ENCODE results near the gene CCDC40. TPM values are rescaled to one million over a fixed set of nuclear protein-coding genes. Genes with fewer than 3 reads are reported as not detected.

The CCDC40 gene
- total RNA-seq, 4 donors from 2014 or later, result 6.7 to 17.3 (median 9.4) TPM

- Histone ChIP-seq H3K9me3 (no peaks in the 10 kb centered on the region), H3K4me1 (peaks cover 5 to 24% of the 10 kb centered on the region in 2 donors), H3K27me3 (no peaks in the 10 kb centered on the region), H3K4me3 (replicated peaks in 1 of 3) (no peak overlapping the region), H3K36me3 (no peaks in the 10 kb centered on the region), H3K27ac (no peak overlapping the region)
- WGBS, 2 donors, result 97 to 98% methylated on average over 8 of the region's 8 CpGs
- intact Hi-C loops (cut with DNase I), result no loop called here
- no peak for DNase-seq
- TF ChIP-seq CTCF (IDR thresholded peaks at IDR 0.05) (no peak), POLR2A (IDR thresholded peaks at IDR 0.05) (no peak)
Measured at GRCh38 chr17:79995696-79996095, 40.7 kb upstream of the CCDC40 start.

DNA sequence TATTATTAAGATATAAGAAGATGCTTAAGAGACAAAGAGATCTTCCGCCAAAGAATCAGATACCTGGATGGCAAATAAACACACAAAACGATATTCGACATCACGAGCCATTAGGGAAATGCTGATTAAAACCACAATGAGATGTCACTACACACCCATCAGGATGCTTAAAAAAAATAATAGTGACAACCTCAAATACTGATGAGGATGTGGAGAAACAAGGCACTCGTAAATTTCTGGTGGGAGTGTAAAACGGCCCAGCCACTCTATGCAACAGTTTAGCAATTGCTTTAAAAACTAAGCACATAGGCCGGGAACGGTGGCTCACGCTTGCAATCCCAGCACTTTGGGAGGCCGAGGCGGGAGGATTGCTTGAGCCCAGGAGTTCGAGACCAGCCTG lies 40.2 kb upstream of the CCDC40 start:
- Histone ChIP-seq H3K27me3 (no peaks in the 10 kb centered on the region), H3K4me3 (replicated peaks in 1 of 3) (no peak overlapping the region), H3K27ac (no peak overlapping the region), H3K36me3 (no peaks in the 10 kb centered on the region), H3K4me1 (peaks cover 5 to 23% of the 10 kb centered on the region in 2 donors), H3K9me3 (no peaks in the 10 kb centered on the region)
- intact Hi-C loops (cut with DNase I), result no loop called here
- 90 to 92% methylated on average over 12 of the region's 12 CpGs for WGBS, 2 donors
- TF ChIP-seq CTCF (IDR thresholded peaks at IDR 0.05), result no peak
- no peak for TF ChIP-seq POLR2A (IDR thresholded peaks at IDR 0.05)
- no peak for DNase-seq

DNA sequence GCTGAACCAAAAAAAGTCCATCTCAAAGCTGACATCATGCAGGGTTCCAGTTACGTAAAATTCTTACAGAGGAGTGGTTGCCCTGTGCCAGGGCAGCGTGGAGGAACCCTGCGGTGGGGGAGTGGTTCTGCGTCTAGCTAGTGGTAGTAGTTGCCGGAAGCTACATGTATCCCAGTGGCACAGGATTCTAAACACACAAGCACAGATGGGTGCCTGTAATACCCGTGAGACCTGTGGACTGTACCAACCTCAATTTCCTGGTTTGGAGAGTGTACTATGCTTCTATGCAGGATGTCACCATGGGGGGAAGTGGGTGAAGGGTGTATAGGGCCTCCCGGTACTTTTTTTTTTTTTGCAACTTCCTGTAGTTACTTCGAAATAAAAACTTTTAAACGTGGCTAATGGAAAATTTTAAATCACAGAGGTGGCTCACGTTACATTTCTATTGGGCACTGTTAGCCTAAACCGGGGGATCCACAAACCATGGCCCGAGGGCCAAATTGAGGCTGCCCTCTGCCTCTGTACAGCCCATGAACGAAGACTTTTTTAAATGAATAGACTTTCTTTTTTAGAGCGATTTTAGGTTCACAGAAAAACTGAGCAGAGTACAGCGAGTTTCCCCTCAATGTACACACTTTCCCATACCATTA lies 39.3 kb upstream of the CCDC40 start:
- H3K36me3 ChIP-seq, result no peaks in the 10 kb centered on the region
- peaks cover under 1 to 15% of the 10 kb centered on the region in 2 donors for H3K4me1 ChIP-seq
- H3K4me3 ChIP-seq (replicated peaks in 1 of 3), result no peak overlapping the region
- H3K27me3 ChIP-seq, result no peaks in the 10 kb centered on the region
- no peak overlapping the region for H3K27ac ChIP-seq
- DNase-seq, result no peak
- no peaks in the 10 kb centered on the region for H3K9me3 ChIP-seq
- TF ChIP-seq CTCF (IDR thresholded peaks at IDR 0.05) (no peak), POLR2A (IDR thresholded peaks at IDR 0.05) (no peak)
- intact Hi-C loops (cut with DNase I), result no loop called here
- WGBS, 2 donors, result 77 to 81% methylated on average over 15 of the region's 15 CpGs

DNA sequence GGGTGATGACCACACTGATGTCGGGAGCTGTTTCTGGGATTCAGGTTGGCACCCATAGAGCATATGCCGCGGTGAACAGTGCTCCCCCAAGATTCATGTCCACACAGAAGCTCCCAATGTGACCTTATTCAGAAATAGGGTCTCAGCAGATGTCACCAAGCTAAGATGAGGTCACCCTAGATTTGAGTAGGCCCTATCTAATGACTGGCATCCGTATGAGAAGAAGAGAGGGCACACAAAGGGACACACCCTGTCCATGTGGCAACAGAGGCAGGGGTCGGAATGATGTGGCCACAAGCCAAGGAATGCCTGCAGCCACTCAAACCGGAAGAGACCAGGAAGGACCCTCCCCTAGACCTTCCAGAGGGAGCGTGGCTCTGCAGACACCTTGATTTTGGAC lies 36.3 kb upstream of the CCDC40 start:
- DNase-seq, result no peak
- TF ChIP-seq POLR2A (IDR thresholded peaks at IDR 0.05), result no peak
- TF ChIP-seq CTCF (IDR thresholded peaks at IDR 0.05), result no peak
- 97 to 99% methylated on average over 7 of the region's 7 CpGs for WGBS, 2 donors
- H3K27ac ChIP-seq, result no peak overlapping the region
- H3K36me3 ChIP-seq, result no peaks in the 10 kb centered on the region
- H3K4me3 ChIP-seq (replicated peaks in 1 of 3), result no peak overlapping the region
- no peaks in the 10 kb centered on the region for H3K9me3 ChIP-seq
- H3K27me3 ChIP-seq, result no peaks in the 10 kb centered on the region
- no peaks in the 10 kb centered on the region for H3K4me1 ChIP-seq
- intact Hi-C loops (cut with DNase I), result no loop called here

- Histone ChIP-seq H3K4me3 (replicated peaks in 1 of 3) (no peak overlapping the region), H3K9me3 (no peaks in the 10 kb centered on the region), H3K4me1 (peaks cover 0 to 9% of the 10 kb centered on the region in 2 donors), H3K27me3 (no peaks in the 10 kb centered on the region), H3K36me3 (no peaks in the 10 kb centered on the region), H3K27ac (no peak overlapping the region)
- intact Hi-C loops (cut with DNase I), result no loop called here
- TF ChIP-seq POLR2A (IDR thresholded peaks at IDR 0.05) (no peak), CTCF (IDR thresholded peaks at IDR 0.05) (no peak)
- WGBS, 2 donors, result 95 to 96% methylated on average over 20 to 27 of the region's 29 CpGs
- no peak for DNase-seq
Measured at GRCh38 chr17:80000981-80001775, 35.3 kb upstream of the CCDC40 start.

Data from thyroid gland (tissue), 4 donors.